HCT116 (cell line): ENCODE results near the gene MMAA. TPM values are rescaled to one million over a fixed set of nuclear protein-coding genes. Genes with fewer than 3 reads are reported as not detected.
A peak's percentile ranks its signal among the peaks of the same experiment; 100 is the strongest.
"Not testable (repeated sequence)": the region's sequence is repeated elsewhere in the genome, so short reads cannot be mapped to it uniquely, and the experiment has no call there.

ENCODE experiments used
- ATAC-seq: fragments of 200-7000 bp; cut with Tn5 transposase; 2 replicates; pipeline ENCODE4 v1.9.1; 2020; ENCODE audit warnings: mild to moderate bottlenecking, moderate library complexity
- BruUV-seq: library from RNA; stranded (reverse); fragments of 400-500 nt; replicated peaks from 2 replicates; lab custom pipeline; 2021; lab: Mats Ljungman, UMichigan
- CTCF ChIA-PET: fragments of 300-600 bp; sonication (Branson Sonifier 250); formaldehyde crosslinking; loops from one replicate; lab custom pipeline; 2021; ENCODE audit warnings: antibody characterized with exemption; lab: Charles Lee
- POLR2A ChIA-PET: fragments of 300-600, 350-600 bp; sonication (Branson Sonifier 250); formaldehyde crosslinking; loops from one replicate; lab custom pipeline; 2021; ENCODE audit warnings: antibody characterized with exemption; lab: Charles Lee
- RAD21 ChIA-PET, 2 experiments: fragments of 300-600 bp; sonication (Branson Sonifier 250); formaldehyde crosslinking; loops; one replicate each; lab custom pipeline; 2023; ENCODE audit warnings: low total read pairs in 2 of 2; ENCODE audit not compliant: uncharacterized antibody in 2 of 2, unreplicated experiment in 2 of 2, low non-redundant PET in 1 of 2; lab: Charles Lee
- DNase-seq: peaks from one replicate; pipeline ENCODE4 v3.0.0-alpha.2; 2010; ENCODE audit warnings: low read depth, low spot score
- H2AFZ ChIP-seq: fragments of 200-600 bp; shearing (Covaris generic), sonication (generic); 2 replicates; pipeline ENCODE4 v1.6.1; 2017; ENCODE audit warnings: low read depth, mixed run types, mixed read lengths, antibody characterized with exemption, low read length; ENCODE audit not compliant: poor library complexity, severe bottlenecking
- H3K27ac ChIP-seq: 2 replicates; pipeline ENCODE4 v1.5.1; 2012; ENCODE audit warnings: low read depth, low read length
- H3K27me3 ChIP-seq: fragments of 200-600 bp; sonication (generic); 2 replicates; pipeline ENCODE4 v1.6.1; 2016; ENCODE audit warnings: mixed run types, low read length, mixed read lengths; ENCODE audit not compliant: insufficient read depth
- H3K36me3 ChIP-seq, 2 experiments: fragments of 200-500 bp in 1 of 2; fragments of 200-600 bp in 1 of 2; sonication (Bioruptor generic) in 1 of 2; sonication (generic) in 1 of 2; 2 replicates each; pipeline versions ENCODE4 v1.5.1 to v1.6.1; 2014 to 2016; ENCODE audit warnings: low read length in 2 of 2, inconsistent platforms in 1 of 2, mixed read lengths in 1 of 2, mixed run types in 1 of 2; ENCODE audit not compliant: insufficient read depth in 2 of 2, control insufficient read depth in 1 of 2
- H3K4me1 ChIP-seq, 2 experiments: fragments of 200-600 bp in 1 of 2; sonication (generic) in 1 of 2; 2 replicates each; pipeline versions ENCODE4 v1.5.1 to v1.6.1; 2012 to 2017; ENCODE audit warnings: low read length in 2 of 2, inconsistent platforms in 1 of 2, mild to moderate bottlenecking in 1 of 2, mixed read lengths in 1 of 2, mixed run types in 1 of 2, moderate library complexity in 1 of 2; ENCODE audit not compliant: insufficient read depth in 2 of 2, control insufficient read depth in 1 of 2
- H3K4me2 ChIP-seq: fragments of 200-600 bp; sonication (generic); 2 replicates; pipeline ENCODE4 v1.6.1; 2017; ENCODE audit warnings: mixed run types, low read length, mixed read lengths
- H3K4me3 ChIP-seq, 2 experiments: fragments of 200-600 bp in 1 of 2; sonication (generic) in 1 of 2; replicated peaks in 1 of 2; 2 replicates each; pipeline ENCODE4 v1.5.1; 2011 to 2016; ENCODE audit warnings: low read length in 2 of 2, control low read depth in 1 of 2, low read depth in 1 of 2, mild to moderate bottlenecking in 1 of 2, mixed read lengths in 1 of 2, mixed run types in 1 of 2
- H3K79me2 ChIP-seq: fragments of 200-600 bp; sonication (generic); 2 replicates; pipeline ENCODE4 v1.6.1; 2017; ENCODE audit warnings: mild to moderate bottlenecking, mixed run types, low read length, moderate library complexity, mixed read lengths; ENCODE audit not compliant: insufficient read depth
- H3K9ac ChIP-seq: fragments of 200-600 bp; sonication (generic); 2 replicates; pipeline ENCODE4 v1.6.1; 2016; ENCODE audit warnings: low read length, mixed read lengths
- H3K9me2 ChIP-seq: fragments of 200-600 bp; sonication (generic), shearing (Covaris generic); 2 replicates; pipeline ENCODE4 v1.6.1; 2017; ENCODE audit warnings: mixed run types, mild to moderate bottlenecking, moderate library complexity; ENCODE audit not compliant: insufficient read depth
- H3K9me3 ChIP-seq, 2 experiments: fragments of 200-500 bp in 1 of 2; fragments of 200-600 bp in 1 of 2; sonication (Bioruptor generic) in 1 of 2; sonication (generic) in 1 of 2; 2 replicates each; pipeline ENCODE4 v1.6.1; 2014 to 2017; ENCODE audit warnings: low read length in 2 of 2, mixed read lengths in 2 of 2, inconsistent platforms in 1 of 2, low read depth in 1 of 2, mild to moderate bottlenecking in 1 of 2, mixed run types in 1 of 2, moderate library complexity in 1 of 2; ENCODE audit not compliant: control insufficient read depth in 1 of 2, insufficient read depth in 1 of 2
- H4K20me1 ChIP-seq: fragments of 200-600 bp; sonication (generic), shearing (Covaris generic); 2 replicates; pipeline ENCODE4 v1.6.1; 2017; ENCODE audit warnings: mixed run types, mild to moderate bottlenecking, moderate library complexity; ENCODE audit not compliant: insufficient read depth
- CBX3 ChIP-seq: IDR thresholded peaks from 2 replicates; pipeline ENCODE4 v1.6.1; 2012; ENCODE audit warnings: low read depth
- FOSL1 ChIP-seq: IDR thresholded peaks from 2 replicates; pipeline ENCODE4 v1.6.1; 2012; ENCODE audit warnings: low read depth
- JUND ChIP-seq: IDR thresholded peaks from 2 replicates; pipeline ENCODE4 v1.6.1; 2012
- intact Hi-C: fragments of 100-400 bp; cut with micrococcal nuclease; formaldehyde crosslinking; loops from 2 replicates; pipeline ENCODE4 v1.10.0; 2022
- total RNA-seq: library from RNA; stranded (reverse); gene quantifications from one replicate; pipeline ENCODE4 v1.2.1, GENCODE V29; 2021; ENCODE audit not compliant: unreplicated experiment

MMAA gene
- total RNA-seq, 1 experiment from 2014 or later = 3.6 TPM

DNA sequence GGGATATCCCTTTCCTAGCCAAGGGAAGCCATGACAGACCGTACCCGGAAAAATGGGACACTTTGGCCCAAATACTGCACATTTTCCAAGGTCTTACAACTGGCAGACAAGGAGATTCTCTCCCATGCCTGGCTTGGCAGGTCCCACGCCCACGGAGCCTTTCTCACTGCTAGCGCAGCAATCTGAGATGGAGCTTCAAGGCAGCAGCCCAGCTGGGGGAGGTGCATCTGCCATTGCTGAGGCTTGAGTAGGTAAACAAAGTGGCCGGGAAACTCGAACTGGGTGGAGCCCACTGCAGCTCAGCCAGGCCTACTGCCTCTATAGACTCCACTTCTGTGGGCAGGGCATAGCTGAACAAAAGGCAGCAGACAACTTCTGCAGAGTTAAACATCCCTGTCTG, 44.6 kb upstream of the MMAA start:
- H3K4me2 ChIP-seq, H3K36me3 ChIP-seq, H2AFZ ChIP-seq, H3K4me1 ChIP-seq, H3K4me3 ChIP-seq, POLR2A ChIA-PET, BruUV-seq, H3K27me3 ChIP-seq, H4K20me1 ChIP-seq, H3K9me2 ChIP-seq, H3K27ac ChIP-seq, RAD21 ChIA-PET, intact Hi-C loops, H3K79me2 ChIP-seq, CTCF ChIA-PET, H3K9me3 ChIP-seq, ATAC-seq, DNase-seq, H3K9ac ChIP-seq: not testable (repeated sequence)

DNA sequence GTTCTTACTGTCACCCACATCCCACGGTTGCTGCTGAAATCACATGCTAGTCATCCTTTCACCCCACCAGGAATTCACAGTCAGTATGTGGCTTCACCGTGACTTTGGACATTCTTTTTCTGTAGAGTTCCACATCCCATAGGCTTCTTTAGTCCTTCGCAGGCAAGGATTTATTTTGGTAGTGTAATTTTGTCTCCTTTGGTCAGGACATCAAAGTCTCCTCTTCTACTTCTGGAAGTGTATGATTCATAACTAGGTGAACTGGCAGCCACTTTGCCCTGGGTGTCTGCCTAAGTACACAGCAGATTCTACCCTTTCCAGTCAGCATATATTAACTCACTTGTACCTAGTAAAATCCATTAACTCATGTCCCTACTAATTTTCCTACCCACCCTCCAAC, 38.3 kb upstream of the MMAA start:
- Histone ChIP-seq H3K36me3 (no peaks in the 10 kb centered on the region), H3K9me2 (no peaks in the 10 kb centered on the region), H4K20me1 (no peaks in the 10 kb centered on the region), H3K9ac (no peak overlapping the region), H3K27me3 (no peaks in the 10 kb centered on the region), H2AFZ (no peak overlapping the region), H3K4me1 (peaks cover 0 to 6% of the 10 kb centered on the region in 2 experiments; a peak in 3 of 4 replicates), H3K4me2 (peak overlapping the region; percentile 24; the same call in 1 of the 2 replicates), H3K9me3 (no peaks in the 10 kb centered on the region), H3K27ac (no peak overlapping the region), H3K79me2 (no peaks in the 10 kb centered on the region), H3K4me3 (no peak overlapping the region)
- ChIA-PET POLR2A (no interaction called here), RAD21 (no interaction called here), CTCF (no interaction called here)
- TF ChIP-seq CBX3 (no peak), FOSL1 (peak; percentile 38; the same call in 1 of the 2 replicates), JUND (peak; percentile 9; the same call in 1 of the 2 replicates)
- no TSS peak for BruUV-seq
- DNase-seq (no peak), ATAC-seq (peak; percentile 69)
- intact Hi-C loops = no loop called here
